ENCODE results near the gene CRYBA4.
"Not testable (repeated sequence)": the region's sequence is repeated elsewhere in the genome, so short reads cannot be mapped to it uniquely, and the experiment has no call there.

The CRYBA4 gene

GRCh38 chr22:26593763-26594162 lies 28.0 kb upstream of the CRYBA4 start:
- no peak for DNase-seq

DNA sequence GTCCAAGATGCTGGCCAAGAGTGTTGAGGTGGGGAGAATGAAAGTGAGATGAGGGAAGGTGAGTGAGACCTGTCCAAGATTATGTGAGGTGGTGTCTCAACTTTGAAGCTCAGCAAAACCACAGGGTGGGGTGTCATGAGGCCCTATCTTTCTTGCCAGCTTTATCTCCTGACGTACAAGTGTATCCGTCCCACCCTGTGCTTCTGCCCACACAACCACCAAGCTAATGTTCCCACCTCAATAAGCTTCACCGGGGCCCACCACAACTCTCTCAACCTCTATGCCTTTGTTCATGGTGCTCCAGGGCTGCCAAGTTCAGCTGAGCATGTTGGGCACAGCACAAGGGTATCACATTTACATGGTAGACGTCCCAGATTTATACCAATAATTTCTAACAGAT lies 24.7 kb upstream of the CRYBA4 start:
- no peak for DNase-seq

- DNase-seq, result no peak
Measured at GRCh38 chr22:26597480-26597879, 24.3 kb upstream of the CRYBA4 start.

- DNase-seq, result no peak
Measured at GRCh38 chr22:26599505-26599904, 22.3 kb upstream of the CRYBA4 start.

DNA sequence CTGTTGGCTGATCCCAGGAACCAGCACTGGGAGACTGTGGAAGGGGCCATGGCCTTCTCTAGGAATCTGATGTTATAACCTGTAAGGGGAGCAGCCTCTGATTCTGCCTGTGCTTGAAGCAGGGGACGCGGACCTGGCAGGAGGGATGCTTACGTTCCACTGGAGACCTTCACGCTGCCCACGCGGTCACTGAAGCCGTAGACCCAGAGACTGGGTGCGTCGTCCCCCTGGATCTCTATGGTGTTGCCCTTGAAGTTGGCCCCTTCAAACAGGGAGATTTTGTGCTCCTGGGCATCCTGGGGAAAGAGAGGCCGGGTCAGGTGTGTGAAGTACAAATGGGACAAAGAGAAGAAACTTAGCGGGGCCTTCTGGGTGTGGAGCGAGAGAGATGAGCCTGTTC lies 20.0 kb upstream of the CRYBA4 start:
- DNase-seq, result no peak

DNA sequence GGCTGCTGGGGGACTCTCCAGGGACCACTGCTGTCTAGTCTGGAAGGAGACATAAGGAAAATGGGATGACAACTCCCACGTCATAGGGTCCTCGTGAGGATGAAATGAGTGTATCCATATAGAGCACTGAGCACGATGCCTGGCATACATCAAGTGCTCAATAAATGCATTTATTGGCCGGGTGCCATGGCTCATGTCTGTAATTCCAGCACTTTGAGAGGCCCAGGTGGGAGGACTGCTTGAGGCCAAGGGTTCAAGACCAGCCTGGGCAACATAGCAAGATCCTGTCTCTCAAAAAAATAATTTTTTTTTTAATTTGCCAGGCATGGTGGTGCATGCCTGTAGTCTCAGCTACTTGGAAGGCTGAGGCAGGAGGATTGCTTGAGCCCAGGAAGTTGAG lies 19.6 kb upstream of the CRYBA4 start:
- no peak for DNase-seq

DNA sequence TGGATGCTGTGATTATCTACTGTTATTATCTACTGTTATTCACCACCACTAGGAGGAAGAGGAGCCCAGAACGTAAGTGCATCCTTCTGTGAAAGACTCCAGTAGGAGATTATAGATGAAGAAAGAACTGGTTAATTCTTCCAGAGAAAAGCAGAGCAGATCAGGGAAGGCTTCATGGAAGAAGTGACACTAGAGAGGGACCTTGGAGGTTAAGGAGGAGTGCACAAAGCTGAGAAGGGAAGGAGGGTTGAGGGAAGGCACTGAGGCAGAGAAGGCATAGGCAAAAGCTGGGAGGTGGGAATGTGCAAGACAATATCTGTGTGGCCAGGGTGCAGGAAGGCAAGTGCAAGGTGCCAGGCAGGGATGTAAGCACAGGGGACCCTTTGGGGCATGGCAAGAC lies 17.4 kb upstream of the CRYBA4 start:
- DNase-seq, result no peak

- DNase-seq, result no peak
Measured at GRCh38 chr22:26606611-26607010, 15.2 kb upstream of the CRYBA4 start.

- no peak for DNase-seq
Measured at GRCh38 chr22:26608129-26608528, 13.6 kb upstream of the CRYBA4 start.

DNA sequence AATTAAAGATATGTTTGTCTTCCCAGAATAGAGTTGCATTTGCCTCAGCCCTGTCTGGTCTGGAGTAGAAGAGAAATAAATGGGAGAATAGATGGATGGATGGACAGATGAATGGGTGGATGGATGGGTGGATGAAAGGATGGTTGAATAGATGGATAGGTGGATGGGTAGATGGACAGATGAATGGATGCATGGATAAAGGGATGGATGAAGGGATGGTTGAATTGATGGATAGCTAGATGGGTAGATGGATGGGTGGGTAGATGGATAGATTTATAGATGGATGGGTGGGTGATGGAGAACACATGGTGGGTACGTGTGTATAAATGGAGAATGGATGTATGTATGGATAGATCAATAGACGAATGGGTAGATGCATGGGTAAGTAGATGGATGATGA lies 12.5 kb upstream of the CRYBA4 start:
- no peak for DNase-seq

GRCh38 chr22:26610072-26610958 lies 11.4 kb upstream of the CRYBA4 start:
- DNase-seq, result peak in 32 of 56 donors; percentile 6 to 64 (median 26)

- DNase-seq, result no peak
Measured at GRCh38 chr22:26610996-26611395, 10.8 kb upstream of the CRYBA4 start.

DNA sequence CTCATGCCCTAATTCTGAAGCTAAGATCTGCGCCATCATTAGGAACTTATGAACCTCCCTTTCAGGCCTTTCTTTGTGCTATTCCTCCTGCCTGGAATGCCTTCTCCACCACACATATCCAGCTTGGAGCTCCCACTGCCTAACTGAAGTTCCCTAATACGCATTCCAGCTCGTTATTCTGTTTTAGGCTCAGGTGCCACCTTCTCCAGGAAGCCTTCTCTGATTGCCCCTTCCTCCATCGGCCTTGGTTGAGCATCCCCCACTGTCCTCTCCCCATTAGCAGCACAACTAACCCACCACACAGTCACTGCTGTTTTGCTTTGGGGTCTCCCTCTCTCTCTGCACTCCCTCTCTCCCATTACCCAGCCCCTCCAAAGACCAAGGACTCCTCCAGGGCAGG lies 9.1 kb upstream of the CRYBA4 start:
- no peak for DNase-seq

DNA sequence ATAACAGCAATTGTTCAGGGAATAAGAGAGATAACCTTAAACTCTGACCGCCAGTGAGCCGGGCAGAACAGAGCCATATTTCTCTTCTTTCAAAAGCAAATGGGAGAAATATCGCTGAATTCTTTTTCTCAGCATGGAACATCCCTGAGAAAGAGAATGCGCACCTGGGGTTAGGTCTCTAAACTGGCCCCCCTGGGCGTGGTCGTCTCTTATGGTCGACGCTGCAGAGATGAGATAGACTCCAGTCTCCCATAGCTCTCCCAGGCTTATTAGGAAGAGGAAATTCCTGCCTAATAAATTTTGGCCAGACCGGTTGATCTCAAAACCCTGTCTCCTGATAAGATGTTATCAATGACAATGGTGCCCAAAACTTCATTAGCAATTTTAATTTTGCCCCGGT lies 8.0 kb upstream of the CRYBA4 start:
- DNase-seq, result not testable (repeated sequence)

GRCh38 chr22:26614322-26614721 lies 7.4 kb upstream of the CRYBA4 start:
- DNase-seq, result no peak

GRCh38 chr22:26615149-26615548 lies 6.6 kb upstream of the CRYBA4 start:
- DNase-seq, result no peak

DNA sequence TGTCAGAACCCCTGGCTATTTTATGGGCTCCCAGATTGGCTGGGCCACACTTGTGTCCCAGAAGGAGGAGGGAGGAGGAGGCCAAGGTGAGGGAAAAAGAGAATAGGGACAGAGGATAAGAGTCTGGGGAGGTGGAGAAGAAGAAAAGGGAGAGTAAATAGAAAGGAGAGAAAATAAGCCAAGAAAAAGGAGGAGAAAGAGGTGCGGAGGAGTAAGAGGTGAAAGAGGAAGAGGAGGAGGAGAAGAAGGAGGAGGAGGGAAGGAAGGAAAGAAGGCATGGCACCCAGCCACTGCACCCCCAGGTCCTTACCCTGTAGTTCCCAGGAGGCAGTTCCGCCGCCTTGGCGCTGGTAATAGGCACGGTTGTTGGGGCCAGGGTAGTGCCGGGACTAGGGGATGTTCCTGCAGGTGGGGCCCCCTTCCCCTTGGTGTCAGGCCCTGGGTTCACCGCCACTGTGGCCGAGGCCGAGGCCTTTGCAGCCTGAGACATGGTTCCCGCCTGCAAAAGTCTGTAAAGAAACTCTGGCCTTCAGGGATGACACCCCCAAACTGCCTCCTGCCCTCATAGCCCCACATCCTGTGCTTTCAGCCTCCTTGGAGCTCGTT lies 5.8 kb upstream of the CRYBA4 start:
- no peak for DNase-seq

- no peak for DNase-seq
Measured at GRCh38 chr22:26616650-26617049, 5.1 kb upstream of the CRYBA4 start.

- DNase-seq, result peak in 17 of 56 donors; percentile 1 to 26 (median 9)
Measured at GRCh38 chr22:26617271-26618199, 4.2 kb upstream of the CRYBA4 start, which contains the start of gene CRYBB1. CRYBB1 (minus strand) TSS chr22:26618027; CDS start chr22:26616319, 1,708 bp downstream.

- DNase-seq, result no peak
Measured at GRCh38 chr22:26618455-26618854, 3.3 kb upstream of the CRYBA4 start.

DNA sequence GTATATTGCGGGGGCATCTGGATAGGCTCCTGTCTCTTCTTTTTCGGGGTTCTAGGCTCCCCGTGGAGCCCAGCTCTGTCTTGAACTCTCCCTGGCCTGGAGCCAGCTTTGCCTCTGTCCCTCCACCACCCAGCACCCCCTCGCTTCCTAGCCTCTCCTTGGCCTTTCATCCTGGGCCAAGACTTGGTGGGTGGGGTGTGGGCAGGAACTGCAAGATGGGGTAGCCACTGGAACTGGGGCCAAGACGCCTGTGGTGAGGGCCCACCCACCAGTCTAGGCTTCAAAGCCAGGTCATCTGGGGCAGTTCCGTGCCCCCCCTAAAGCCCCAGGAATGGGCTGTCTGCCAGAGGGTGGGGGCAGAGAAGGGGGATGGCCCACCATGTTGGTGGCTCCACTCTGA lies 2.3 kb upstream of the CRYBA4 start:
- peak in 1 of 56 donors; percentile 24 for DNase-seq

- no peak for DNase-seq
Measured at GRCh38 chr22:26620197-26620596, 1.6 kb upstream of the CRYBA4 start.
